ENCODE measurements around the gene HSD17B2. TPM values are rescaled to one million over a fixed set of nuclear protein-coding genes. Genes with fewer than 3 reads are reported as not detected.

Gene HSD17B2
- total RNA-seq, 2 experiments from 2014 or later: not detected

GRCh38 chr16:82071421-82071820 is 36.4 kb downstream of the HSD17B2 start:
- TF ChIP-seq, protein P1, sequence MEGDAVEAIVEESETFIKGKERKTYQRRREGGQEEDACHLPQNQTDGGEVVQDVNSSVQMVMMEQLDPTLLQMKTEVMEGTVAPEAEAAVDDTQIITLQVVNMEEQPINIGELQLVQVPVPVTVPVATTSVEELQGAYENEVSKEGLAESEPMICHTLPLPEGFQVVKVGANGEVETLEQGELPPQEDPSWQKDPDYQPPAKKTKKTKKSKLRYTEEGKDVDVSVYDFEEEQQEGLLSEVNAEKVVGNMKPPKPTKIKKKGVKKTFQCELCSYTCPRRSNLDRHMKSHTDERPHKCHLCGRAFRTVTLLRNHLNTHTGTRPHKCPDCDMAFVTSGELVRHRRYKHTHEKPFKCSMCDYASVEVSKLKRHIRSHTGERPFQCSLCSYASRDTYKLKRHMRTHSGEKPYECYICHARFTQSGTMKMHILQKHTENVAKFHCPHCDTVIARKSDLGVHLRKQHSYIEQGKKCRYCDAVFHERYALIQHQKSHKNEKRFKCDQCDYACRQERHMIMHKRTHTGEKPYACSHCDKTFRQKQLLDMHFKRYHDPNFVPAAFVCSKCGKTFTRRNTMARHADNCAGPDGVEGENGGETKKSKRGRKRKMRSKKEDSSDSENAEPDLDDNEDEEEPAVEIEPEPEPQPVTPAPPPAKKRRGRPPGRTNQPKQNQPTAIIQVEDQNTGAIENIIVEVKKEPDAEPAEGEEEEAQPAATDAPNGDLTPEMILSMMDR (IDR thresholded peaks at IDR 0.05): no peak
- peaks cover 7% of the 10 kb centered on the region for H3K4me1 Mint-ChIP-seq (ENCODE audit: low read depth)
- ChIA-PET CTCF (no interaction called here), POLR2A (no interaction called here)
- no peak for DNase-seq
- ATAC-seq: no peak
- no peaks in the 10 kb centered on the region for H3K9me3 Mint-ChIP-seq
- H3K27ac Mint-ChIP-seq: no peak overlapping the region
- no peak overlapping the region for H3K4me3 Mint-ChIP-seq
- no peaks in the 10 kb centered on the region for H3K36me3 Mint-ChIP-seq (ENCODE audit: low read depth)
- intact Hi-C loops (cut with micrococcal nuclease): no loop called here
- H3K27me3 Mint-ChIP-seq: peaks cover 11% of the 10 kb centered on the region

DNA sequence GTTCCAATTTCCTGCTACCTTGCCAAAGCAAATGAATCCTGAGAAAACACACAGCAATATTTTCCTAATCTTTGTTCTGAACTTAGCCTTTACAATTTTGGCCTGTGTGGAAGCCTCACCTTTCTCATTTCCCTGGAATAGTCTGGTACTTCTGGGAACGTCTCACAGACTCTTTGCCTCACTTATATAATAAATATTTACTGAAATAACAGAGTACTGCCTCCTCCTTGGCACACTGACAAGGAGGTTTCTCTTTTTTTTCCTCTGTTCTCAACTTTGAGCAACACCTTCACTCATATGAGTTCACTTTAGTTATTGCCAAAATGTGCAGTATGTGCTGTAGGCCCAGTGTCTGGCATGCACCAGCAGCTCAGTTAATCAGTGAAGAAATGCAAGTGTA is 37.3 kb downstream of the HSD17B2 start:
- no peak overlapping the region for H3K4me3 Mint-ChIP-seq
- H3K27me3 Mint-ChIP-seq: peaks cover 14% of the 10 kb centered on the region
- intact Hi-C loops (cut with micrococcal nuclease): no loop called here
- TF ChIP-seq, protein P1 (IDR thresholded peaks at IDR 0.05): no peak
- no peaks in the 10 kb centered on the region for H3K36me3 Mint-ChIP-seq (ENCODE audit: low read depth)
- peaks cover 7% of the 10 kb centered on the region for H3K4me1 Mint-ChIP-seq (ENCODE audit: low read depth)
- H3K27ac Mint-ChIP-seq: no peak overlapping the region
- no peak for ATAC-seq
- no peak for DNase-seq
- ChIA-PET CTCF (interaction anchor here (1.2 kb wide), 1 partner anchor 158 kb away, joined by 3 read pairs; no protein-coding TSS in a partner anchor), POLR2A (no interaction called here)
- H3K9me3 Mint-ChIP-seq: peaks cover 3% of the 10 kb centered on the region

DNA sequence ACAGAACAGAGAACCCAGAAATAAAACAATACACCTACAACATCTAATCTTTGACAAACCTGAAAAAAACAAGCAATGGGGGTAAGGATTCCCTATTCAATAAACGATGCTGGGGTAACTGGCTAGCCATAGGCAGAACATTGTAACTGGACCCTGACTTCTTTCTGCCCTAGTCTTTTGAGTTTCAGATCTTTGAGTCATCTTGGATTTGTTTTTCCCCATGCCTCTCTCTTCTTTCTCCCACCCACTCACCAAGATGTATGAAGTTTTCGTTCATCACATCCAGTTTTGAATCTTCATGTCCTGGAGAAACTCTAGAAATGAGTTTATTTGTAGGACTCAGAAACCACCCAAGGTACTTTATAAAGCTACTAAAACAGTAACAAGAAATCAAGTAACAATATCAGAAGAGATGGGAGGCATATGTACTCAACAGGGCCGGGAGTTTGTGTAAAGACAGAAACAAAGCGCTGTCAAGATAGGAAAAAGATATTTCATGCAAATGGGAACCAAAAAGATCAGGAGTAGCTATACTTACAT is 39.0 kb downstream of the HSD17B2 start:
- Mint-ChIP-seq H3K36me3 (ENCODE audit: low read depth) (no peaks in the 10 kb centered on the region), H3K4me1 (ENCODE audit: low read depth) (peaks cover 7% of the 10 kb centered on the region), H3K27me3 (peaks cover 17% of the 10 kb centered on the region), H3K4me3 (no peak overlapping the region), H3K9me3 (peaks cover 10% of the 10 kb centered on the region), H3K27ac (no peak overlapping the region)
- ATAC-seq (no peak), DNase-seq (no peak)
- CTCF ChIA-PET: no interaction called here
- POLR2A ChIA-PET: interaction anchor here (0.6 kb wide), 1 partner anchor 96 kb away, joined by 3 read pairs; no protein-coding TSS in a partner anchor
- TF ChIP-seq, protein P1 (IDR thresholded peaks at IDR 0.05): no peak
- intact Hi-C loops (cut with micrococcal nuclease): no loop called here

DNA sequence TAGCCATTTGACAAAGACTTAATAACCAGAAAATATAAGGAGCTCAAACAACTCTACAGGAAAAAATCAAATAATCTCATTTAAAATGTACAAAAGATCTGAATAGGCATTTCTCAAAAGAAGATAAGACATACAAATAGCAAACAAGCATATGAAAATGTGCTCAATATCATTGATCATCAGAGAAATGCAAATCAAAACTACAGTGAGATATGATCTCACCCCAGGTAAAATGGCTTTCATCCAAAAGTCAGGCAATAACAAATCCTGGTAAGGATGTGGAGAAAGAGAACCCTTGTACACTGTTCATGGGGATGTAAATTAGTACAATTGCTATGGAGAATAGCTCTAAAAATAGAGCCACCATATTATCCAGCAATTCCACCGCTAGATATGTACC is 43.1 kb downstream of the HSD17B2 start:
- TF ChIP-seq, protein P1 (IDR thresholded peaks at IDR 0.05): no peak
- CTCF ChIA-PET: interaction anchor here (1.6 kb wide), 1 partner anchor 192 kb away, joined by 4 read pairs; no protein-coding TSS in a partner anchor

GRCh38 chr16:82079892-82080291 is 44.8 kb downstream of the HSD17B2 start:
- CTCF ChIA-PET: interaction anchor here (0.9 to 1.3 kb wide), 2 partner anchors 18 to 150 kb away, joined by 3 to 4 read pairs; no protein-coding TSS in a partner anchor
- peaks cover 9% of the 10 kb centered on the region for H3K4me1 Mint-ChIP-seq (ENCODE audit: low read depth)
- intact Hi-C loops (cut with micrococcal nuclease): no loop called here

More for the DNA sequence above, 43.1 kb downstream of the HSD17B2 start:
- POLR2A ChIA-PET: no interaction called here
- H3K27ac Mint-ChIP-seq: no peak overlapping the region
- no peak overlapping the region for H3K4me3 Mint-ChIP-seq
- H3K27me3 Mint-ChIP-seq: peaks cover 23% of the 10 kb centered on the region
- H3K9me3 Mint-ChIP-seq: peaks cover 10% of the 10 kb centered on the region
- DNase-seq (no peak), ATAC-seq (no peak)
- intact Hi-C loops (cut with micrococcal nuclease): no loop called here
- H3K36me3 Mint-ChIP-seq (ENCODE audit: low read depth): no peaks in the 10 kb centered on the region
- peaks cover 14% of the 10 kb centered on the region for H3K4me1 Mint-ChIP-seq (ENCODE audit: low read depth)

More at GRCh38 chr16:82079892-82080291, 44.8 kb downstream of the HSD17B2 start:
- ATAC-seq (no peak), DNase-seq (no peak)
- Mint-ChIP-seq H3K27me3 (peaks cover 20% of the 10 kb centered on the region), H3K4me3 (no peak overlapping the region), H3K27ac (no peak overlapping the region), H3K9me3 (peaks cover 10% of the 10 kb centered on the region), H3K36me3 (ENCODE audit: low read depth) (no peaks in the 10 kb centered on the region)
- POLR2A ChIA-PET: no interaction called here
- TF ChIP-seq, protein P1 (IDR thresholded peaks at IDR 0.05): no peak
